Heart left ventricle (tissue), 16 donors: ENCODE measurements around the gene ATXN2. TPM values are rescaled to one million over a fixed set of nuclear protein-coding genes. Genes with fewer than 3 reads are reported as not detected.

ENCODE experiments used
- ATAC-seq, 4 donors: fragments of 200-7000 bp; cut with Tn5 transposase; one replicate each; pipeline ENCODE4 v1.9.1; 2020 to 2022; ENCODE audit warnings: moderate library complexity in 4 of 4, mild to moderate bottlenecking in 3 of 4, moderate number of reproducible peaks in 1 of 4
- DNase-seq, 5 donors: peaks; one replicate each; pipeline ENCODE4 v3.0.0-alpha.2; 2020
- H3K27ac ChIP-seq, 12 donors: fragments of 200-600 bp; sonication (generic) in 4 of 12; one replicate each; pipeline versions ENCODE4 v1.5.0 to v1.8.0; 2016 to 2022; ENCODE audit warnings: mild to moderate bottlenecking in 2 of 12
- H3K27me3 ChIP-seq, 9 donors: fragments of 200-600 bp; sonication (generic) in 2 of 9; one replicate each; pipeline versions ENCODE4 v1.5.1 to v1.8.0; 2016 to 2022; ENCODE audit warnings: mild to moderate bottlenecking in 3 of 9
- H3K36me3 ChIP-seq, 9 donors: fragments of 200-600 bp; sonication (generic) in 2 of 9; one replicate each; pipeline versions ENCODE4 v1.5.0 to v1.8.0; 2018 to 2022; ENCODE audit warnings: mild to moderate bottlenecking in 2 of 9
- H3K4me1 ChIP-seq, 12 donors: fragments of 200-600 bp; sonication (generic) in 4 of 12; one replicate each; pipeline versions ENCODE4 v1.5.0 to v1.8.0; 2016 to 2022; ENCODE audit warnings: mild to moderate bottlenecking in 3 of 12
- H3K4me3 ChIP-seq, 12 donors: fragments of 200-600 bp; sonication (generic) in 4 of 12; one replicate each; pipeline versions ENCODE4 v1.5.0 to v1.8.0; 2017 to 2022; ENCODE audit warnings: mild to moderate bottlenecking in 9 of 12, moderate library complexity in 4 of 12
- H3K9me3 ChIP-seq, 12 donors: fragments of 200-600 bp; sonication (generic) in 4 of 12; one replicate each; pipeline versions ENCODE4 v1.5.0 to v1.8.0; 2016 to 2022; ENCODE audit warnings: mild to moderate bottlenecking in 1 of 12
- CTCF ChIP-seq, 12 donors: fragments of 200-600 bp; sonication (generic) in 4 of 12; IDR thresholded peaks; one replicate each; pipeline versions ENCODE4 v1.5.0 to v1.8.0; 2018 to 2022; ENCODE audit warnings: antibody characterized with exemption in 12 of 12, mild to moderate bottlenecking in 5 of 12
- POLR2A ChIP-seq, 2 donors: fragments of 450-650 bp; IDR thresholded peaks; one replicate each; pipeline ENCODE4 v1.6.1; 2017; ENCODE audit warnings: antibody characterized with exemption in 2 of 2, mild to moderate bottlenecking in 2 of 2, moderate library complexity in 2 of 2
- WGBS, 4 donors: extraction: QIAGEN DNeasy Blood & Tissue Kit in 2 of 4; methylation state at CpG; one replicate each; pipeline versions ENCODE4 v1.1.5 to v1.1.7; 2013 to 2018; 5-methylcytosine and 5-hydroxymethylcytosine counted together
- intact Hi-C, 10 donors: fragments of 100-400 bp; cut with DNase I; formaldehyde crosslinking; loops; one replicate each; pipeline versions ENCODE4 v1.11.1 to v1.14.2; 2022
- polyA plus RNA-seq, 2 donors: library from polyadenylated mRNA; stranded (reverse); fragments of 200-250 nt; gene quantifications; one replicate each; pipeline ENCODE4 v1.2.3, GENCODE V29; 2013
- total RNA-seq, 9 donors: library from RNA; depleted of rRNA in 2 of 9; stranded (reverse); fragments of >200 nt in 2 of 9; fragmentation: NEBNext Ultra II Directional in 3 of 9; extraction: Animal tissue kit (Norgen Biotek cat#: 25700) in 3 of 9; gene quantifications; one replicate each; pipeline versions ENCODE4 v1.1.0 to v1.2.4, GENCODE V29; 2016 to 2023
- donor health status: ischemic (EF 13 %, LVEDD 7.1; RV severe dilation, severe dysfunction).
- donor health status: healthy with polysubstance abuse.
- donor health status: DM: no; HTN: yes; CAD: no.
- donor health status: DM: no; HTN: no; CAD: no.
- donor health status: ischemic (EF 25% LVEDD 6.9; RV normal size, moderate dysfunction).
- donor health status: ischemic (EF 25% LVEDD 5.7; RV mildly dilated, moderate dysfunction).
- donor health status: healthy.
- donor health status: DM: yes; HTN: yes; CAD: no.
- donor health status: ischemic (EF 35%, LVEDD 5.7; RV mildly dilated, moderate dysfunction).
- donor health status: nonischemic (EF 11% LVEDD 7.7; RV severe dilation, severe dysfunction).
- donor health status: DM: yes; HTN: yes; CAD: no.
- donor health status: PGD.
- donor health status: ischemic (EF 29% LVEDD 5.4; RV normal size, mild dysfunction).
- donor health status: nonischemic (EF 23%, LVEDD 6.1; RV moderate dilation, normal function).

Gene ATXN2
- total and polyA plus RNA-seq, 11 donors = 23.6 to 59.3 (median 46.8) TPM

- DNase-seq = no peak
Measured at GRCh38 chr12:111578276-111578970, 20.7 kb downstream of the ATXN2 start.

GRCh38 chr12:111574797-111575443 is 24.2 kb downstream of the ATXN2 start:
- intact Hi-C loops = no loop called here
- H3K9me3 ChIP-seq = no peaks in the 10 kb centered on the region
- TF ChIP-seq POLR2A (IDR thresholded peaks at IDR 0.05) (no peak), CTCF (IDR thresholded peaks at IDR 0.05) (no peak)
- peaks cover 0 to 53% (median 35%) of the 10 kb centered on the region in 12 donors for H3K4me1 ChIP-seq
- 30 to 42% (median 37%) methylated on average over 7 of the region's 7 CpGs for WGBS, 4 donors
- no peak overlapping the region for H3K4me3 ChIP-seq
- ATAC-seq (peak; percentile 37 to 55 (median 46)), DNase-seq (no peak)
- H3K27ac ChIP-seq = peak overlapping the region in 2 of 12 donors; percentile 26 to 30
- peaks cover 0 to 3% (median 0%) of the 10 kb centered on the region in 9 donors for H3K36me3 ChIP-seq
- H3K27me3 ChIP-seq = no peaks in the 10 kb centered on the region

More at GRCh38 chr12:111578276-111578970, 20.7 kb downstream of the ATXN2 start:
- 76 to 78% (median 78%) methylated on average over 4 of the region's 4 CpGs for whole genome bisulfite sequencing, 4 donors
- TF ChIP-seq POLR2A (IDR thresholded peaks at IDR 0.05) (no peak), CTCF (IDR thresholded peaks at IDR 0.05) (no peak)
- Histone ChIP-seq H3K9me3 (no peaks in the 10 kb centered on the region), H3K4me1 (peaks cover 0 to 44% (median 19%) of the 10 kb centered on the region in 12 donors), H3K27me3 (no peaks in the 10 kb centered on the region), H3K27ac (no peak overlapping the region), H3K4me3 (no peak overlapping the region), H3K36me3 (peaks cover 0 to 6% (median 0%) of the 10 kb centered on the region in 9 donors)
- peak in 1 of 4 donors; percentile 58 for ATAC-seq
- intact Hi-C loops = no loop called here

GRCh38 chr12:111573476-111573875 is 25.6 kb downstream of the ATXN2 start:
- Histone ChIP-seq H3K27me3 (no peaks in the 10 kb centered on the region), H3K4me1 (peaks cover 0 to 66% (median 42%) of the 10 kb centered on the region in 12 donors), H3K36me3 (peaks cover 0 to 3% (median 0%) of the 10 kb centered on the region in 9 donors), H3K9me3 (no peaks in the 10 kb centered on the region), H3K27ac (no peak overlapping the region), H3K4me3 (no peak overlapping the region)
- DNase-seq = no peak
- 93 to 98% (median 95%) methylated on average over 1 of the region's 1 CpG for WGBS, 4 donors
- intact Hi-C loops = no loop called here
- no peak for TF ChIP-seq CTCF (IDR thresholded peaks at IDR 0.05)
- TF ChIP-seq POLR2A (IDR thresholded peaks at IDR 0.05) = no peak
- no peak for ATAC-seq
